GM18505 (cell line): ENCODE measurements around the gene ATXN1.
A peak's percentile ranks its signal among the peaks of the same experiment; 100 is the strongest.

Experiments used
- ATAC-seq: cut with Tn5 transposase; IDR thresholded peaks from one replicate; pipeline ENCODE4 v1.9.1; 2021; ENCODE audit not compliant: unreplicated experiment
- POLR2A ChIP-seq: IDR thresholded peaks from 4 replicates; pipeline ENCODE4 v1.6.1; 2011; ENCODE audit warnings: borderline replicate concordance; ENCODE audit not compliant: insufficient read depth, insufficient read length; ENCODE audit errors: extremely low read depth

The ATXN1 gene

DNA sequence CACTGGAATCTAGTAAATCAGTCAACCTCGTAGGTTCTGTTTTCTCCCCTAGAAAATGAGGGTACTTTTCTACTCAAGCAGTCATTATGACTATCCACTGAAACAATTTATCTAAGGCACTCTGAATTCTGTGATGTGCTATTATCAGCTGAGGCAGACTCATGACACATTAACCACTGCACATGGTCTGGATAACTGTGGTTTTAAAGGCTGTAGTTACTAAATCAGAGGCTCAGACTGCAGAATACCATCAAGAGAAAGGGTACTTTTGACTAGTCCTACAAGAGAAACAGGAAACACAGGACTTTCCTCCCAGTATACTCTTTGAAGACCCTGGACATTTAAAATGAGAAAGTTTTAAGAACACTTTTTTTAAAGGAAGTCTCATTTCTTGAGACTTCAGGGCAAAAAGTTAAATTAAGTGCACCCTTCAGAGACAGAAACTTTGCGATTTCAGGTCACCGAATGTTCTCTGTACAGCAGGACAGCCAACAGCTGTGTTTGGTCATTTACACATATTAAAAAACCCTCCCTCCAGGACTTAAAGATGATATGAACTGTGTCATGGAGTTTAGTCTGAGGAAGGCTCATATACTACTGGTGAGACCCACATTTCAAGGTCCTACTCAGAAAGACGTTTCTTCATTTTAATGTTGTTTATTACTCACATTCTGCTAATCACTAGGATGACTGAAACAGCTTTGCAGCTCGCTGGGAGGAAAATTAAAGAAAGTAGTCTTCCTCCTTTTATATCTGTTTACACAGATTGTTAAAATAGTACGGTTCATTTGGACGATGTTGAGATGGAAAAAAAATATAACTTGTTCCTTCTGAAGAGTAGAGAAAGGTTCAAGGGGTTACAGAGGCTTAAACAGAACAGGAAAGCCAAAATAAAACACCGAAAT lies 19.9 kb downstream of the ATXN1 start:
- TF ChIP-seq POLR2A: no peak
- no peak for ATAC-seq

DNA sequence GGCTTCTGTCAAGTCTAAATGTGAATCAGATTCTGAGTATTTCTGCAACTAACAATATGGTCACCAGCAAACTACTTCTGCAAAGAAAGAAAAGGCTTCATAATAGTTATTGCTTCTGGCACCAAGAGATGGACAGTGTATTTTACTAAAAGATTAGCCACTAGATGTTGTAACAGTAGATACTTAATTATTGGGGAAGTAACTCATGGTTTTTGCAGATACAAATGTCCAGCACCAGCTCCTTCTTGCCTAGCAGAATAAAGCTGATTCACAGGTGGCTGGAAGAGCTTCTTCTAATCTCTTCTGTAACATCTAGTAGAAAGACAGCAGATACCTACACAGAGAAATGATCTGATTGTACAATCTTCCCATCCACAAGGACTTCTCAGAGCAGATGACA lies 21.2 kb downstream of the ATXN1 start:
- no peak for TF ChIP-seq POLR2A
- no peak for ATAC-seq

DNA sequence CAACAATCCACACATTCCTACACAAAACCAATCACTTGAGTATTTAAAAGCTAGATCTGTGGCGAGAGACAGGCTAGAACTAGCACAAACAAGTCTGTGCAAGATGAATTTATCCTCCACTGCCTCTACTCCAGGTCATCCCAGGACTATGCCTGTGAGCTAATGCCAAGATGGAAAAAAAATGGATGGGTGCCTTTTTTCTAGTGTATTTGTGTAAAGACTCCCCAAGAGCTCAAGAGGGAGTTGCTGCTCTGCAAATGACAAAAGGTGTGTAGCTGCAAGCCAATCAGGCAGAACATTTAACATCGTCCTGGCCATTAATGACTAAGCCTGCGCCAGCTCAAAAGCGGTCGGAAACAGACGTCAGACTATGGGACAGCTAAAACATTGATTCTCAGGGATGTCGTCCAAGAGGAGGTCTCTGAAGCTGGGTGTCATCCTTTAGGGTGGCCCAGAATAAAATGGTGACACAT lies 21.9 kb downstream of the ATXN1 start:
- ATAC-seq: no peak
- TF ChIP-seq POLR2A: no peak

DNA sequence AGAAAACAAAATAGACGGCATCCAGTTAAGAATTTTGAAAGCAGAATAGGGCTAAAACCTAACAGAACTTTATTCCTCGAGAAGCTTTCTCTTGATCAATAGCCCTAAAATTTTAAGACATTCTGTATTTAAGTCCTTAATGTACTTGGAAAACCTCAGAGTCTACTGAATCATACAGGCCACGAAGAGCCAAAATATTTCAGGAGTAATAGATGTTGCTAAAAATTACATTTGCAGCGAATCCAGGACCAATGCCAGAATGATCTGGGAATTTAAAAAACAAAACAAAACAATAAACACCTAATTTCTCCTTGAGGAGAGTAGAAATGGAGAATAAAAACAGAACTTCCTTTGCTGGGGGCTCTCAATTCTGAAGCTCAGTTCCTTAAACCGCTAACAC lies 23.3 kb downstream of the ATXN1 start:
- TF ChIP-seq POLR2A: no peak
- no peak for ATAC-seq

DNA sequence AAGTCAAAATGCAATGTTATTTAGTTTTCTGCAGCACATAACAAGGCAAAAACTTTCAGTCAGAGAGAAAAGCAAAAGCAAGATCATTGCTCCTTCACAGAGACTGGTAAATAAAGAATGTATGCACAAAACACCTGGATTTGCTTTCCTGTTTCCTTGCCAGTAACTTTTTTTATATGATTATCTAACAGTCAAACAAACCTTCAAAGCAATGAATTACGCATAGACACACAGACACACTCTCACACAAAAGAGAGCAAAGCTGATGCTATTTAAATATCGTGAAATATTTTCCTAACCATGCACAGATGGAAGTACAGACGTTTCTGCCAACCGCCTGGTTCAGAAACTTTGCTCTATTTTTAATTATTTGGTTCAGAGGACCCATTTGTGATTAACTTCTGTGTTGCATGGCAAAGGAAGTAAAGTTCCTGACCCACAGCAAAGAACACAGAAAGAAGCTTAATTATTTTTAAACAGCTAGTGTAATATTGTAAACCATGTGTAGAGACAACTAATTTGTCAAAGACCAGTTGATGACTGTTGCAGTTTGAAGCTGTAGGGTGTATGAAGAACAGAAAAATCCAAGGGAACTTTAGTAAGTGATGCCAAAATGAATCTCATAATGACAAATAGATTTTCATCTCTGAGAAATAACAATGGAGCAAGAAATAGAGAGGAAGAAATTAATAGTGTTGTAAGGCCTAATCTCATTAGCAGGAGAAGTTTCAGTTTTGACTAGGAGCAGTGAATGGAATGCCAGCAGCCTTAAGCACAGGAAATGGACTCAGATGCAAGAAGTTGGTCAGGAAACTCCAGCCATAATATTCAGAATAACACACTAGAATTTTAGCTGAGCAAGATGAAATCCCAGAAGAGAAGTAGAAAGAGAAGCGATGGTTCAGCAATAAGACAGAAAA lies 24.1 kb downstream of the ATXN1 start:
- no peak for TF ChIP-seq POLR2A

DNA sequence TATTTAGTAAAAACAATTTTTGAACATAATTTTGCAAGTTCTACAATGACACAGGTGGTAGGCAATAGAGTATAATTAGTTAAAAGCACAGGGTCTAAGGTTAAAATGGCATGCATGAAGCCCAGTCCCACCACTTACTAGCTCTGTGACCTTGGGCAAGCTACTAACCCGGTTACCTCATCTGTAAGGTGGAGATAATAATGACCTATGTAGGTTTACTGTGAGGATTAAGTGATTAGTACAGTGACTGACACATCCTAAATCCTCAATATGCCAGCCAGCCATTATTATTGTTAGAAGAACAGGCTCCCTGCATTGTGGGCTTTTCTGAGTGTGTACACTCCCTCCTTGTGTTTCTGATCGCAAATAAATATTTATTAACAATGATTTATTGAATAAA lies 26.2 kb downstream of the ATXN1 start:
- TF ChIP-seq POLR2A: no peak
- ATAC-seq: no peak

More for the DNA sequence above, 24.1 kb downstream of the ATXN1 start:
- ATAC-seq: no peak

DNA sequence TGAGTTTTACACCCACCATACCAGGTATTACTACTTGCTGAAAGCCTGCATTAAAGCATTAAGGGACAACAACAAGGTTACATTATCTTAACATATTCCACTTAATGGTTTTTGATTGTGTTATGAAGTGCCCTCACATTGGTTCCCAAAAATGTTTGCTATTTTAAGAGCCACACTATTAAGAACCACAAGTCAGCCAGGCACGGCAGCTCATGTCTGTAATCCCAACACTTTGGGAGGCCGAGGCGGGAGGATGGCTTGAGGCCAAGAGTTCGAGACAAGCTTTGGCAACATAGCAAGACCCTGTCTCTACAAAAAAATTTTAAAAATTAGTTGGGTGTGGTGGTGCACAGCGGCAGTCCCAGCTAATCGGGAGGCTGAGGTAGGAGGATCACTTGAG lies 28.2 kb downstream of the ATXN1 start:
- ATAC-seq: no peak
- TF ChIP-seq POLR2A: no peak

DNA sequence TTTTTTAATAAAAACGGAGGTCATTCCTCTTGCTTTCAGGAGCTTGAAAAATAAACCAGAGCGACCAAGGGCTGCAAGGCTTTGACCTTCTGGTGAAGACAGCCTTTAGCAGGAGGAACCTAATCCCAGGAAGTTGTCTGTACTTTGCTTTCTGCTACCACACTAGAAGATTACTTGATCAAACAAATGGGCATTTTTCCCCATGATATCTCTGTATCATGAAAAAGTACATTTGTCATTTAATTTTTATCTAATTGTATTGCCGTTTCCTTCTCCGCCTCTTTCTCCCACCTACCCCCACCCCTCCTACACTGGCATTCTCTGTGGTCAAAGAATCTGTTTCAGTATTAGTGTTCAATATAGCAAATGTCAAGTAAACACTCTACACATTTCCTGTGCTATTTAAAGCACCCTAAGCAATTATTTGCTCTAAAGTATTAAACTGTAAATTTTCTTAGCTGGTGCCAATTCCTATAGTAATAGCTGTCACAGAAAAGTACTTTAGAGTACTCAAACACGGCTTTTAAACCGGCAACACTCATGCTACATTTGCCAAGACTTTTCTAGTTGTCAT lies 29.7 kb downstream of the ATXN1 start:
- no peak for TF ChIP-seq POLR2A
- peak; percentile 96 for ATAC-seq

DNA sequence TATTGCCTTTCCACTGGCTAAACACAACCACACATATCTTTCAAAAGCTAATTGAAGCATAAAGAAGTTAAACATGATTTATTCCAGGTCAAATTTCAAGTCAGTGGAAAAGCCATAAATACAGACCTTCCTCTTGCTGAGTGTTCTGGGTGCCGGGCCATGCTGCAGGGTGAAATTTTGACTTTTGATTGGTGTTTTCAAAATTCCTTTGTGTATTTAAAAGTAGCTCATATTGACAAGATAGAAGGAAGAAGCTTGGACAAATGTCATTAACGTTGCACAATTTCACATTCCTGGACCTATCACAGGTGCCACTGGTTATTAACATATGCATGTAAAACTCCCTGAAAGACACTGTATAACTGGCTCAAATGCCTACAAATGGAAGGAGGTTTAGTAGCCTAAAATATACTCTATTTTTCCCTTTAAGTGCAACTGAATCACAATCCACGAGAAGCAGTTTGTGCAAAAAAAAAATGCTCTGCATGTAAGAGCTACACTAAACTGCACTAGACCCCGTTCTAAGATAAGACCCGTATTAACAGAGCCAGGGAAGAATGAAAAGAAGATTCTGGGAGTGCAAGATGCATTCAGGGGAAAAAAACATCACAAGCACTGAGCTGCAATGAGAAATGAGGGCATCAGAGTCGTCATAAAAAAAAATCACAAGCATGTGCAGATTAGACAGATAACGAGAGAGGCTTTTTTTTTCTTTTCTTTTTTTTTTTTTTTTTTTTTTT lies 30.4 kb downstream of the ATXN1 start:
- no peak for TF ChIP-seq POLR2A
- ATAC-seq: no peak

DNA sequence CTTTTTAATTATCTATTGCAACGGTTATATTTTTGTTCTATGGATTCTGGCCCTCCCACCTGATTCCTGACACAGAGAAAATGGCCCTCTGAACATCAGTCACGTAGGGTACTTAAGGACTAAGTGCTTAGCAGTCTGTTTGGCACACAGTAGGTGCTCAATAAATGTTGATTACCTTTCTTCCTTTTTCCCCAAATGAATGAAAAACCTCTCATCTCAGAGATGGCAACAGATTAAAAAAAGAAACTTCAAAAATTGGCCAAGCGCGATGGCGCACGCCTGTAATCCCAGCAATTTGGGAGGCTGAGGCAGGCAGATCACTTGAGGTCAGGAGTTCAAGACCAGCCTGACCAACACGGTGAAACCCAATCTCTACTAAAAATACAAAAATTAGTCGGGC lies 31.5 kb downstream of the ATXN1 start:
- no peak for ATAC-seq
- no peak for TF ChIP-seq POLR2A

DNA sequence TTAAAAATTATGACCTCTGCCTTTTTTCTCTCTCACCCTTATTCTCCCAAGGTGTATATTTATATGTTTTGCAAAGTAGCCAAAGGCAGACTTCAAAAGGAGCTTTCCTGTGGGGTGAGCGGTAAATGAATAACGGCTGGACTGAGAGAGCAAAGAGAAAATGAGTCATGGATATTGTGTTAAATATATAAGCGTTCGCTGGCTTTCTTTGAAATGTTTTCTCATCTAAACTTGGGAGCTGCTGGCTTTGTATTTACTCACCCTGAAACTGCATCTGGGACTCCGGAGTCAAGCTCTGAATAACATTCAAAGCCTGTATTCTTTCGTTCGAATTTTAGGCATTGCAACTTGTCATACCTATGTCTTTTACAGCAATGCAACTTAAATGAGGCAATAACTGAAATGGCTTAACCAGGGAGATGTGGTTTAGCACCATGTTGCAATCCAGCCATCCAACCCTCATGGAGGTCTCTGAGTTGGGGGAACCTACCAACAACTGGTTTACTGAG lies 32.0 kb downstream of the ATXN1 start:
- no peak for TF ChIP-seq POLR2A
- ATAC-seq: no peak

DNA sequence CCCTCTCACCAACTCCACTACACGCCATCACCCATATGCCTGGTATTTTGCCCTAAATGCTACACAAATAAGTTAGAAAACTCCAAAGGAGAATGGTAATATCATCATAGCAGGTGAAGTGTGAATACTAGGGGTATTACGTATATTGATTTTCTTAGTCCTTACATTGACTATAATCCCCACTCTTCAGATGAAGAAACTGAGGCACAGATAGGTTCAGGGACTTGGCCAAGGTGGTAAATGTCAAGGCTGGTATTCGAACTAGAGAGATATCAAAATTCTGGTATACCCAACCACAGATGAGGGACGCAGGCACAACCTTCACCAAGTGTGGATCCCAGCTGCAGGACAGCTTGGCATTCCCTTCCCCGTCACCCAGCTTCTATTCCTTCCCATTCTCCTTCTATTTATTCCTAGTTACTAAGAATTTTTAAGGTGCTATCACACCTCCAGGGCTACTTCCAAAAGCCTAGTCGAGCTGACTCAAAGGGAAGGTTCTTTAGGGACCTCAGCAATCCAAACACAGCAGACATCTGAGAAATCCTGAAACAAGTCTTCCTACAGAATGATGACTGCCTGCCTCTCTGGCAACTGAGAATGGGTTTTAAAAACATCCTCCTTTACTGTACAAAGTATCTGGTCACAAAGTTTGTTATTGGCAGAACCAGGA lies 32.6 kb downstream of the ATXN1 start:
- ATAC-seq: no peak
- no peak for TF ChIP-seq POLR2A
